ENCODE measurements around the gene JCAD.

- TF ChIP-seq POLR2A (IDR thresholded peaks at IDR 0.05; ENCODE audit: low read length) (no peak), GATA1 (IDR thresholded peaks at IDR 0.05; ENCODE audit: low read depth, low read length) (no peak)
Measured at GRCh38 chr10:30017966-30018365, 41.4 kb downstream of the JCAD start.
